Erythroblast (primary cell): ENCODE data around the gene TOX3.

Source experiments
- GATA1 ChIP-seq: IDR thresholded peaks from 2 replicates; pipeline ENCODE4 v1.6.1; 2011; ENCODE audit warnings: low read depth, mild to moderate bottlenecking, control low read depth, low read length, moderate library complexity
- POLR2A ChIP-seq: IDR thresholded peaks from 2 replicates; pipeline ENCODE4 v1.6.1; 2011; ENCODE audit warnings: mild to moderate bottlenecking, low read length

DNA sequence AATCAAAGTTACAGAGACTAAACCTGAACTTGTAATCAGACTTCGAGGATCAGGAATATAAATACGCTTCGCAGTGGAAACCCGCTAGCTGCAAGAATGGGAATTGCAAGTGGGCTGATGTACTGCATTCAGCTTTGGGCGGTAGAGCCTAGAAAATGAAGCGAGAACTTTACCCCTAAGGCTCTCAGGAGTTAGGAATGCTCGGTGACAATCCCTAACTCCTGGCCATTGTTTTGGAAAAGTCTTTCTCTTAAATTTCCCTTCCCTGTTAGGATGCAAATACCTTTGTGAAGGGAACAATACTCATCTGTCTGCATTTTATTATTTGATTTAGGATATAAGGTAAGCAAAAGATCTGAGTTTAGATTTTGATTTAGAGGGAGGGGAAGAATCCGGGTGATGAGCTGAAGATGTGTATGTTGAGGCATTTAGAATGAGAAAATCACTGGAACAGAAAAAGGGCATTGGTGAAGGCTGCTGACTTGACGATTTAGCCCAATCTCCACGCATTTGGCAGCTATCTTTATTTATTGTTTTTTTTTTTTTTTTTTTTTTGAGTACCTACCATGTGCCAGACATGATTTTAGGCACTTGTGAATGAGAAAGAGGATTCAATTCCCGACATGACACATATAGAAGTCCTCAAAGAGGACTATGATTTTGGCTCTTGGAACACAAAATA lies 2.2 kb upstream of the TOX3 start:
- no peak for TF ChIP-seq POLR2A
- no peak for TF ChIP-seq GATA1
